ENCODE data around the gene SGCB. TPM values are rescaled to one million over a fixed set of nuclear protein-coding genes. Genes with fewer than 3 reads are reported as not detected.

Gene SGCB
- total RNA-seq, 1 donor from 2014 or later = 94.2 TPM

GRCh38 chr4:52054254-52054653 is 16.2 kb upstream of the SGCB start:
- no peak for DNase-seq (ENCODE audit: low spot score)
- Mint-ChIP-seq H3K27me3 (ENCODE audit: low read depth) (peaks cover under 1% of the 10 kb centered on the region), H3K36me3 (ENCODE audit: low read depth) (peaks cover 4% of the 10 kb centered on the region), H3K9me3 (ENCODE audit: low read depth) (no peaks in the 10 kb centered on the region), H3K4me3 (ENCODE audit: unreplicated experiment) (no peak overlapping the region), H3K4me1 (ENCODE audit: low read depth) (peaks cover 26% of the 10 kb centered on the region), H3K27ac (ENCODE audit: unreplicated experiment) (no peak overlapping the region)
- TF ChIP-seq CTCF (IDR thresholded peaks at IDR 0.05) = no peak

- peak overlapping the region; percentile 92 for H3K27ac Mint-ChIP-seq (ENCODE audit: unreplicated experiment)
- no peaks in the 10 kb centered on the region for H3K9me3 Mint-ChIP-seq (ENCODE audit: low read depth)
- H3K4me3 Mint-ChIP-seq (ENCODE audit: unreplicated experiment) = peak overlapping the region; percentile 86
- peaks cover 4% of the 10 kb centered on the region for H3K36me3 Mint-ChIP-seq (ENCODE audit: low read depth)
- DNase-seq (ENCODE audit: low spot score) = no peak
- peaks cover 24% of the 10 kb centered on the region for H3K4me1 Mint-ChIP-seq (ENCODE audit: low read depth)
- no peak for TF ChIP-seq CTCF (IDR thresholded peaks at IDR 0.05)
- H3K27me3 Mint-ChIP-seq (ENCODE audit: low read depth) = peaks cover 7% of the 10 kb centered on the region
Measured at GRCh38 chr4:52052475-52052780, 14.3 kb upstream of the SGCB start.

- H3K4me1 Mint-ChIP-seq (ENCODE audit: low read depth) = peaks cover 24% of the 10 kb centered on the region
- H3K4me3 Mint-ChIP-seq (ENCODE audit: unreplicated experiment) = peak overlapping the region; percentile 86
- peaks cover 4% of the 10 kb centered on the region for H3K36me3 Mint-ChIP-seq (ENCODE audit: low read depth)
- H3K27me3 Mint-ChIP-seq (ENCODE audit: low read depth) = peaks cover 7% of the 10 kb centered on the region
- no peaks in the 10 kb centered on the region for H3K9me3 Mint-ChIP-seq (ENCODE audit: low read depth)
- TF ChIP-seq CTCF (IDR thresholded peaks at IDR 0.05) = no peak
- DNase-seq (ENCODE audit: low spot score) = peak; percentile 94
- peak overlapping the region; percentile 92 for H3K27ac Mint-ChIP-seq (ENCODE audit: unreplicated experiment)
Measured at GRCh38 chr4:52051615-52052474, 13.7 kb upstream of the SGCB start.

- Mint-ChIP-seq H3K4me1 (ENCODE audit: low read depth) (peaks cover 24% of the 10 kb centered on the region), H3K27ac (ENCODE audit: unreplicated experiment) (peak within 1 kb of the TSS; percentile 92), H3K27me3 (ENCODE audit: low read depth) (peaks cover 7% of the 10 kb centered on the region), H3K36me3 (ENCODE audit: low read depth) (peaks cover 4% of the 10 kb centered on the region), H3K9me3 (ENCODE audit: low read depth) (no peaks in the 10 kb centered on the region), H3K4me3 (ENCODE audit: unreplicated experiment) (peak within 1 kb of the TSS; percentile 86)
- no peak for TF ChIP-seq CTCF (IDR thresholded peaks at IDR 0.05)
- no peak for DNase-seq (ENCODE audit: low spot score)
Measured at GRCh38 chr4:52051213-52051614, 13.1 kb upstream of the SGCB start, which contains the start of gene SPATA18. Gene SPATA18, plus strand, starts transcription at chr4:52051304. Its CDS starts 401 bp downstream, at chr4:52051705.

GRCh38 chr4:52049266-52049665 is 11.2 kb upstream of the SGCB start:
- Mint-ChIP-seq H3K4me1 (ENCODE audit: low read depth) (peaks cover 24% of the 10 kb centered on the region), H3K9me3 (ENCODE audit: low read depth) (no peaks in the 10 kb centered on the region), H3K36me3 (ENCODE audit: low read depth) (peaks cover 4% of the 10 kb centered on the region), H3K27me3 (ENCODE audit: low read depth) (peaks cover 7% of the 10 kb centered on the region), H3K4me3 (ENCODE audit: unreplicated experiment) (no peak overlapping the region), H3K27ac (ENCODE audit: unreplicated experiment) (no peak overlapping the region)
- no peak for TF ChIP-seq CTCF (IDR thresholded peaks at IDR 0.05)
- DNase-seq (ENCODE audit: low spot score) = no peak
